Right ventricle myocardium inferior (tissue), 1 donor: ENCODE measurements around the gene PRL. TPM values are rescaled to one million over a fixed set of nuclear protein-coding genes. Genes with fewer than 3 reads are reported as not detected.

Source experiments
- ATAC-seq: fragments of 200-7000 bp; cut with Tn5 transposase; one replicate; pipeline ENCODE4 v1.9.1; 2020; ENCODE audit warnings: mild to moderate bottlenecking, moderate library complexity
- DNase-seq: peaks from one replicate; pipeline ENCODE4 v3.0.0; 2021; ENCODE audit errors: missing footprints
- intact Hi-C: fragments of 100-400 bp; cut with DNase I; formaldehyde crosslinking; loops from one replicate; pipeline ENCODE4 v1.11.0; 2022
- total RNA-seq: library from RNA; stranded (reverse); fragmentation: NEBNext Ultra II Directional; extraction: Animal tissue kit (Norgen Biotek cat#: 25700); gene quantifications from one replicate; pipeline ENCODE4 v1.2.1, GENCODE V29; 2021
- donor health status: DM: no; HTN: yes; CAD: no; lungs with severe emphysema.

The PRL gene
- total RNA-seq, 1 donor from 2014 or later, result not detected

GRCh38 chr6:22240025-22240424 lies 56.8 kb downstream of the PRL start:
- DNase-seq, result no peak

GRCh38 chr6:22239261-22239921 lies 57.4 kb downstream of the PRL start:
- ATAC-seq, result no peak
- intact Hi-C loops, result no loop called here
- DNase-seq, result no peak

More at GRCh38 chr6:22240025-22240424, 56.8 kb downstream of the PRL start:
- intact Hi-C loops, result no loop called here
- ATAC-seq, result no peak

GRCh38 chr6:22238861-22239260 lies 58.0 kb downstream of the PRL start:
- ATAC-seq (no peak), DNase-seq (no peak)
- intact Hi-C loops, result no loop called here

GRCh38 chr6:22237526-22237925 lies 59.3 kb downstream of the PRL start:
- intact Hi-C loops, result no loop called here
- ATAC-seq, result no peak
- no peak for DNase-seq
